ENCODE measurements around the gene MSANTD2.

MSANTD2 gene

DNA sequence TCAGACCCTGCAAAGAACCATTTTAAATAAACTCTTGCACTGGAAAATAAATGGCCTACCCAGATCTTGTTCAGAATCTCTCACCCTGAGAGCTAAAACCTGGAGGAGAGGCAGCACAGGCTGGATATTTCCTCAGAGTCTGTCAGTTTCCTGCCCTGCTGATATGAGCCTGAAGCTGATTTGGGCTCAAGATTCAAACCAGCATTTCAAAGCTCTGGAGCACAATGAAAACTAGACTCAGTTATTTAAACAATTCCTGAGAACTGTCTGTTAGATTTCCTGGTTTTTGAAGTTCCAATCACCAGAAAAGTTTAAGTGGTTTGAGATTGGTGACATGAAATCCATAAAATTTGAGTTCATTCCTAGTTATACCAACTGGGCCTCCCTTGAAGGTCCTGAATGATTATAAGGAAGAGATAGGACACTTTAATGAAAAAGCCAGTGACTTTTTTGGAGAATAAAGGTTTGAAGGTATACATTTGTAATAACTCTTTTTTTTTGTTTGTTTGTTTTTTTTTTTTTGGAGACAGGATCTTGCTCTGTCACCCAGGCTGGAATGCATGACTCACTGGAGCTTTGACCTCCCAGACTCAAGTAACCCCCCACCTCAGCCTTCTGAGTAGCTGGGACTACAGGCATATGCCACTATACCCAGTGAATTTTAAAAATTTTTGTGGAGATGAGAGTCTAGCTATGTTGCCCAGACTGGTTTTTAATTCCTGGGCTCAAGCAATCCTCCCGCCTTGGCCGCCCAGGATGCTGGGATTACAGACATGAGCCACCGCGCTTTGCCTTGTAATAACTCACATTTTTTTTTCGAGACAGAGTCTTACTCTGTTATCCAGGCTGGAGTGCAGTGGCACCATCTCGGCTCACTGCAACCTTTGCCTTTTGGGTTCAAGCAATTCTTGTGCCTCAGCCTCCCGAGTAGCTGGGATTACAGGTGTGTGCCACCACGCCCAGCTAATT, 30.1 kb downstream of the MSANTD2 start:
- DNase-seq, result no peak

DNA sequence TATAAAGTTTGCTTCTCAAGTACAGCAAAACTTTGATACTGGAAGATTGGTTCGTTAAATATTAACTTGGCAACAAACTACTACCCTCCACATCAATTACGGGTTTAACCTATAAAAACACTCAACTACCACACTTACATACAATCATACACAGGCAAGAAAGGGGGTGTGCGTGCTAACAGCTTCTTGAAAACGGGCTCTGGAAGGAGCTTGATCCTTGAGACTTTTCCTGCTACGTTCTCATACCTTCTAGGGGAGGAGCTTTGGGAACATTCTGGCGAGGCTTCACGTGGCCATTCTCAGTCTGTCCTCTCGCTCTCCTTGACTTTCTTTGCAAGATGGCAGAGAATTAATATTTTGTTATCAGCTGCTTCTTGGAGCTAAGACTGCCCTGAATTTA, 31.3 kb downstream of the MSANTD2 start:
- DNase-seq, result no peak

DNA sequence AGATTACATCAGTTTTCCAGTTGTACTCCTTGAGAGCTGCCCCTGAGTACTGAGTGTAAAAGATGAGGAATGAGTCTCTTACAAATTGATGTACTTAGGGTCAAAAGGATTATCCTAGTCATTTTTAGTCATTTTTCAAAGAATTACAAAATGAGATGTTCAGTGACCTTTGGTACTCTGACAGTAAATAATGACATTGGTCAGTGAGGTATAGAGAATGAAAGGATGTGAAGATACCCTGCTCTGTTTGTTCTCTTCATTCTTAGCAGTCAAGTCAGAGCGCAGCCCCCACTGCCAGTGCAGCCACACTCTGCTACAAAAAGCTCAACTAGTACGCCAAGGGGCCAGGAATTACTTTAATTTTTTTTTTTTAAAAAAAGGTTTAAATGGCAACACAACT, 34.0 kb downstream of the MSANTD2 start:
- DNase-seq, result no peak

DNA sequence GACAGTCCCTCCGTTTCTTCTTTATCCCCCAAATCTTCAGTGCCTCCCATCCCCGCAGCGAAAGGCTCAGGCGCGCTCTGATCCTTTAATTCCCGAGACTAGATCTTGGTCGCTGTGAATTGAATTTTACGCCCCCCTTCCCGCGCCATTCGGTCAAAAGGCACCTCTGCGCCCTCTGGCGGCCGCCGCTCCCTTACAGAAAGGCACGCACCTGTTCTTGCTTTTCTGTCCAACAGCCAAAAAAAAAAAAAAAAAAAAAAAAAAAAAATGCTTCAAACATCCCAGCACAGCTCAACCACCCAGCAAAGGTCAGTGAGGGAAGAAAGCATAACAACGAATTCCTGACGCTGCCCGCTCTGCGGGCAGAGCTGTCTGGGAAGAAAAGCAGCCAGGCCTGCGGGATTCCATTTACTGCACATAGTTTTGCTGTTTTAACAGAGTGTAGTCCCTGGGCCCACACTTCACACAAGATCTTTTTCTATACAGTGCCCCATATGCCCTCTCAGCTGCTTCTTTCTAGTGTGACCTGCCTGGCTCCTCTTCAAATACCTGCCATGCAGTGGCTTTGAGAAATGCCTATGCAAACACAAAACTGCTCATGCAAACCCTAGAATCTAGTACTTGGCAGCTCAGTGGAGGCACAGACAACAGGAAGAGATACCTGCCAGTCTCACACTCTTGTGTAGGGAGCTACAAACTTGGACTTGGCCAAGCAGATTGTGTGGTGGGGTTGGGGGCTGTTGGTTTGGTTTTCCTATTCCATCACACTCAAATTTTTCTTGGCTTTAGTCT, 36.9 kb downstream of the MSANTD2 start:
- DNase-seq, result peak; percentile 91

DNA sequence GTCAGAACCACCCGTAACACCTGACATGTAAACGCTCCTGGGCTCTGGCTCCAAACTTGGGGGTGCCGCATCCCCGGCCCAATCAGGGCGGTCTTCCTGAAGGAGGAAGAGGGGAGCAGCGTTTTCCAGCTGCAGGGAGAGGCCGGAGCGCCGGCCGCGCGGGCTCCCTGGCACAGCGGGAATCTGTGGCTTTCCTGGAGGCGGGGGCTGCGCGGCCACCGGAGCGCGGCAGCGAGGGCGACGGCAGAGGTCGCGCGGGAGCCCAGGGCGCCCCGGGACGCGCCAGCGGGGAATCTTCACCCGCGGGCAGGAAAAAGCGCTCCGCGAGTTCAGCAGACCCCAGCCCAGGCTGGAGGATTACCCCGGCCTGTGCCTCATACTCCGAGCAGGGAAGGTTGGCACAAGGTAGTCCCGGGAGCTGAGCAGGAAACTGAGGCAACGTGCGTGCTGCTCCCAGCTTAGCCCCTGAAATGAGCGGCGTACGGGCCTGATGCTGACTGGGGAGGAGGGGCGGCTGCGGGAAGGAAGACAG, 37.5 kb downstream of the MSANTD2 start:
- DNase-seq, result no peak

DNA sequence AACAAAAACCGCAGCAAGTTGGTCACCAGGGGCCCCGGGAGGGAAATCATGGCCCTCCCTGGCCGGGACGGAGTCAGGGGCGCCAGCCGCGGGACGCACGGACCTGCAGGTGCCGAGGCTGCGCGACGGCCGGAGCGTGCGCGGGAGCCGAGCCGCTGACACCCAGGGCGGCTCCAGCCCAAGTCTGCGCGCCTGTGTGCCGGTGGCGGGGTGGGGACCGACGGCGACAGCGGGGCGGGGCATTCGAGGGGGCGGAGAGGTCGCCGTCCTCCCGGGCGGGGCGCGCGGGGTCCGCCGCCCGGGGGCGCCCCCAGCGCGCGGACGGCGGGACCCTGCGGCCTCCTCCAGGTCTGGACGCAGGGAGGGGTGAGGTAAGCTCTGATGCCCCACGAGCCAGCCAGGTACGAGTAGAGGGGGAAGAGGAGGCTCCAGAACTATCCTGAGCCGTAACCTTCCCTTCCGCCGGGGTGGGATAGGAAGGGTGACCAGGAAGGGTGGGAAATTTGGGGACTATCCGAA, 38.0 kb downstream of the MSANTD2 start, which contains the start of gene ESAM:
ESAM (minus strand) TSS at position 186 of the 519 bp plus-strand sequence; CDS start at position 50, 136 bp downstream.
- peak; percentile 78 for DNase-seq

DNA sequence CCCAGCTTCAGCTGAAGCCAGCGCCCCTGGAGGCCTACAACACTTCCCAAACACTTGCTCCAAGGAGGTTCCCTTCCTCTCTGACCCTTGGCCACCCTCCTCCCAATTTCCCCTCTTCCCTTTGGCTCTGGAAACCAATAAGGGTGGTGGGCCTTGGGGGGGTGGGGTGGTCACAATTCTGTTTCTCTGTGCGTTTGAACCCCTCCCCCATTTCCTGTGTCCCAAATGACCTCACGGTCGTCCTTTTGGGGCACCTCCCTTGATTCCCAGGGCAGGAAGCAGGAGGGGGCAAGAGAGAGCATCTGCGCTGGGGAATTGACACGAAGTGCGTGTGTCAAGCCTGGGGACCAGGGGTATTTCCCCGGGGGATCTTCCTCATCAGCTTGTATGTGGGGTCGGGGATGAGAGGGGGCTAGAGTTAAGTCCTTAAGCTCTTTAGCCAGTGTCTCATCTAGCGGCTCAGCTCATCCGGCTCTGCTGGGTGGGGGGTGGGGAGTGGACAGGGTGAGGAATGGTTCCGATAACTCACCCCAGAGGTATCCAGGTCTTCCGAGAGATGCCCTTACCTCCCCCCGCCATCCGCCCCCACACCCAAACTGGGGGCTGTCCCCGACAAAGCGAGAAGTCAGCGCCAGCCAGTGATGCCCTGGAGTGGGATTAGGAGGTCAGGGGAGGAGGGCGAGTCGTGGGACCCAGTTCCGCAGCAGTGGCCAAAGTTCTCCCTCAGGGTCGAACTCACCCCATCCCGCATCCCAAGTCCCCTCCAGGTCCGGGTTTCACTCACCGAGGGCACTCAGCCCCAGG, 38.7 kb downstream of the MSANTD2 start:
- no peak for DNase-seq

DNA sequence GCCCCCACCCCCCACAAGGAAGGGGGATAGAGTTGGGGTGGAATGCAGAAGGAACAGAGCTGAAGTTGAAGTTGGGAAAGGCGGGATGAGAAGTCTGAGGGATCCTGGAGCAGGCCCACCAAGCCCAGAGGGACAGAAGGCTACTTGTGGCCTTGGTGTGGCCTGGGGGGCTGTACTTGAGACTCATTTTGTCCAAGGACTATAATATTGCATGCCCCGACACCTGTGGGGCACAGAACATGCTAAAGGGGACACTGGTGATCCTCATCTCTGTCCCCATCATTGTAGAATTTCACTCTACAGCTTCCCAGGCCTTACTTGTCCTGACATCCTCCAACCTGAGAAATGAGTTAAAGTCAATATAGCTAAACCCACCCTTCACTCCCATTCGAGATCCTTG, 39.4 kb downstream of the MSANTD2 start:
- no peak for DNase-seq

DNA sequence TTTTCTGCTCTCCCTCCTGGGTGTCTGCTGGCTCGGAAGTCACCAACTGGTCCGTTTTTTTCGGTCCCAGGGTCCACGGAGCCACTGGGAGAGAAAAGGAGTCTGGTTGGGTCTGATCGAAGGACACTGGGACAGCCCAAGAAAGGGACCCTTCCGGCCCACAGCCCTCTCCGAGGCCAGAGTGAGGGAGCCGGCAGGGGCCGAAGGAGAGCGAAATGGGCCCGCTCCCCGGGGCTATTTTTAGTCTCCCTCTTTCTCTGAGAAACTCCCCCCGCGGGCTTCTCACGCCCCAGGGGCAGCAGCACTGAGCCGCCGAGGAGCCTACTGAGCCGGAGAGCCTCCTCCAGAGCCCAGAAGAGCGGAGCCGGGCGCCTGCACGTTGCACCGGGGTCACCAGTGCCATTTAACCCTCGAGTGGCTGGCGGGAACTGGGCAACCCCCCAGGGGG, 40.0 kb downstream of the MSANTD2 start:
- DNase-seq, result no peak

DNA sequence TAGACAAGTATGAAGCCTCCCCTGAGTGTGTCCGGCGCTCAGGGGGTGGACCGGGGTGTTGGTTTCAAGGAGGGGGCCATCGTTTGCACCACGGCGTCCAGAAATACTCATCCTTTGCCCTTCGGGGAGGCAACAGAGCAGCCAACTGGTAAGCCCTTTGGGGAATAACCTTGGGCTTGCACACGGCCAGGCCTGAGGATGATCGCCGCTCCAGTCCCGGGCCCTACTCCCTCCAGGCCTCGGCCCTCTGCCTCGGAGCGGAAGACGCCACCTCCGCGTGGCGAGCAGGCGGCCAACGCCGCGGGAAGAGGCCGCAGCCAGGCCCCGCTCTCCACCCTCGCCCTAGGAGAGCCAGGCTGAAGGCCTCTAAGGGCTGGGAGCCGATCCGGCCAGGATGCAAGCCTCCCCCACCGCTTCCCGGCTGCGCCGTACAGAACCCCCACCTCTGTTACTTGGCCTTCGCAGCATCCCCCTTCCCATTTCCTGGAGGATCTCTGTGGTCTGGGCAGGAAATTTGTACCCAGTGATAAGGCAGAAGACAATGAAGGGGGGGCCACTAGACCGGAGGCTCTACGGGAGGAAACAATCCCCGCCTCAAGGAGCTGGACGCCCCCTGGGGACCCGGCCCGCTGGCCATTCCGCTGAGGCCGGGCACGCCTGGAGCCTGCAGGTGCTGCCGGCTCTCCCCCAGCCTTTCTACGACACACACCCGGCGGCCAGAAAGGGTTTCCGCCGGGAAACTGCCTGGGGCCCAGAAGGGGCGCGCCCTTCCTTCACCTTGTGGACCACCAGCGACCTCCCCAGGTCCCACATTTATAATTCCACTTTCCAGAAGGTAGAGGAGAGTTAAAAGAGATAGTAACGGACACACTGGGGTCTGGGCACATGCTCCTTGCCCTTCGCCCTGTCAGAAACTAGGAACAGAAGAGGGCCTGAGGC, 40.7 kb downstream of the MSANTD2 start:
- no peak for DNase-seq

DNA sequence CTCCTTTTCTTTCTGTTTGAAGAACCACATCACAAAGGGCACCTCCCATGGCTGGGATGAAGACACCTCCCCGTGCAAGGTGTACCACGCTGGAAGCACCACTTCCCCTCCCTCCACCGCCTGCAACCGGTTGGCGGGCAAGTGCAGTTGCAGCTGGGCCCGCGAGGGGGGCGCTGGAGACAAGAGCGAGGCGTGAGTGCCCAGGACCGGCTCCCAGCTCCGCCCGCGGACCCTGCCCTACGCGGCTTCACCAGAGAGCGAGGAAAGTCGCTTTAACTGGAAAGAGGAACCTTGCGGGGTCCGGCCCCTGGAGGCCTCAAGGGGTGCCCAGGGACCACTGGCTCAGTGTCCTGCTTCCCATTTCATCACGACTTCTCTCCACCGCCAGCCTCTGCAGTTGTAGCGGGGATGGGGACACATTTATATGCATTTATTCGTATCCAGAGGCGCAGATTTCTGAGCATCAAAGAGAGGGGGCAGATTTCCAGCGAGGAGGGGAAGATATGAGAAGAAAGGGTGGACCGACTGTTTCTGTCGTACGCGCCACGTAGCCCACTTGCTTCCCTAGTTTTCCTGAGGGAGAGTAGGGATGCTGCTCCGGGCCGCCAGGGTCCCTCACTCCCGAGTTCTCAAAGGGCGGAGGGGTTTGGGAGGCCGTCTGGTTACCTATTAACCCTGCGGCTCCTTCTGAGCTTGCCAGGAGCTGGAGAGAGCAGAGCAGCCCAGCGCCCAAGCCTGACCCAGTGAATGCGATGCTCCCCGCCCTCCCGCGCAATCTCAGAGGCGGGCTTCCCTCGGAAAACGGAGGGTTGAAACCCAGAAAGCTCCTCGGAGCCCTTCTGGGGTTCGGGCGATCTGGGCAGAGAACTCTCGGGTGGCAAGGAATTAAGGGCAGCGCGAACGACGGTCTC, 41.6 kb downstream of the MSANTD2 start:
- peak; percentile 76 for DNase-seq

DNA sequence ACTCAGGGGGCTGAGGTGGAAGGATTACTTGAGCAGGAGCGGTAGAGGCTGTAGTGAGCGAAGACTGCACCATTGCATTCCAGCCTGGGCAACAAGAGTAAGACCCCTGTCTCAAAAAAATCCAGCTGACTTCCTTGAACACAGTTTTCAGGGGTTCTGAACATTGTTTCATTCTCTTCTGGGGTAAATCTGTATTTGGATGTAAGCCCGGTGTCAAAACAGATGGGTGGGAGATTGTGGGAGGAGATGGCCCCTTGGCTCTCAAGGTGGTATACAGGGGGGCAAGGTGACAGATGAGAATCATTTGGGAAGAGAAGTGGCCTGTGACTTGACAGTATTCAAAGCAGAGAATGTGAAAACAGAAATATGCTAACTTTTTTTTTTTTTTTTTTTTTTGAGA, 42.9 kb downstream of the MSANTD2 start:
- DNase-seq, result no peak

DNA sequence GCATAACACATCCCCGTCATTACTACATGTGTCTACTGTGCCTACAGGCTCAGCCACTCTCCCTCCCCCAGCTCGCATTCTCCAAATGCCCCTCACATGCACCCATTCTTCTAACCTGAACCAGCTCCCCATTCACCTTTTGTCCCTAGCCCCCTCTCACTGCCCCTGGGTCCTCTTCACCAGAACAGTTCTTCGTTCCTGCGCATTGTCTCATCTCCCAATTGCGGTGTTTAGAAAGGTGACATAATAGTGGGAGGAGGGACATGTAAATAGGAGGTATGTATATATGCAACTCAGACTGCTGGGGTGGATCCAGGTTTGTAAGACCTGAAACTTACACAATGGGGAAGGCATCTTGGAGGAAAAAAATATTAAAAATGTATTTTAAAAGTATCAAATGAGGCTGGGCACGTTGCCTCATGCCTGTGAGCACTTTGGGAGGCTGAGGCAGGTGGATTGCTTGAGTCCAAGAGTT, 43.4 kb downstream of the MSANTD2 start:
- no peak for DNase-seq

DNA sequence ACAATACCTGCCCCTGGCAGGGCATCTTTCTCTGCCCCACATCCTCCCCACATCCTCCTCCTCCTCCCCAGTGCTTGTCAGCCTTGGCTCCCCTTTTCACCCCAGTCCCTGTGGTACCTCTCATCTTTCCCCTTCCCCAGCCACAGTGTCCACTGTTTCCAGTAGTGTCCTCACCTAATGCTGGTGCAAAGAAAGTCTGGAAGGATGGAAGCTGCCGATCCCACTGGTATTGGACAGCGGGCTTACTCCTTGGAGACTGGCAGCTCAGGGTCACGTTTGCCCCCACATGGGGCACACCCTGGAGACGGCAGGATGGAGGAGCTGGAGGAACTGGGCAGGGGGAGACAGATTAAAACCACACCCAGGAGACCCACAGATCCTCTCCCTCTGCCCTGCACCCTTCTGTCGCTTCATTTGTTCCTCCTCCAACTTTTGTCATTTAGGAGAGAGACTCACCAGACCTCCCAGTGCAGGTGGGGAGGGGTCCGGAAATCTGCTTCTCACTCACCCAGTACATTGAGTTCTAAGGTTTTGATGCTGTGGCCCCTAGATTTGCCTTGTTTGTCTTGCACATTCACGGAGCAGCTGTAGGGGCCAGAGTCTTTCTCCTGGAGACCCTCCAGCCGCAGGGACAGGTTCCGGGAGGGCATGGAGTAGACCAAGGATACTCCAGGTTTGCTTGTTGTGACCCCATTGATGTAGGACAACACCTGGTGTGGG, 44.0 kb downstream of the MSANTD2 start:
- no peak for DNase-seq

DNA sequence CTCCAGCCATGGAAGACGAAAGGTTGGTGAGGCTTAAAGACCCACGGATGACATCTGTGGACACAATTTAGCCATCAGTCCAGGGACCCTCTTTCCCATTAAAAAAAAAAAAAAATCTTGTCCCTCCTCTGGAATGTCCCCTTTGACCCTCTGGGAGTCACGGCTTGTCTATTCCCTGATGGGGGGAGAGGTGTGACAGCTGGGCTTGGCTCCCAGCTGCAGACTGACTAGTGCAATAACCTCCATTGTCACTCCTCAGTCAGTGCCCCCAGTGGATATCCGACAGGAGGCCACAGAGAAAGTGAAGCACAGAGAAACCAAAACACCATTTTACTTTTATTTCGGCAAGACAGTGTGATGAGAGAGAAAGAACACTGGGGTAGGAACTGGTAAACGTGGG, 45.5 kb downstream of the MSANTD2 start:
- no peak for DNase-seq

DNA sequence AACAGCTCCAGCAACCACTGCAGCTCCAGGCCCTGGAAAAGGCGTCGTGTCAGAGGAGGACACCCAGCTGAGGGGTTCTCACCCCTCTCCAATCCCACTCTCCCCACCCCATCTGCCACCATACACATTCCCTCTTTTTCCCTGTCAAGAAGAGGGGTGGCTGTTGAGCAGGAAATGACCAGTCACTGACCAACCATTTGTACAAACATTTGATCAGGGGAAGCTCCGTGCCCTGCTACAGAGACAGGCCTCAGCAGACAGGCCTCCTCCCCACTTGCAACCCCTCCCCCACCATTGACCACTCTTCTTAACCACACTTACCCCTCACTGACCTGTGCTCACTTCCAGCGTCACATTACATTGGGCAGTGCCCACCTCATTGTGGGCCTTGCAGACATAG, 45.9 kb downstream of the MSANTD2 start:
- DNase-seq, result no peak

DNA sequence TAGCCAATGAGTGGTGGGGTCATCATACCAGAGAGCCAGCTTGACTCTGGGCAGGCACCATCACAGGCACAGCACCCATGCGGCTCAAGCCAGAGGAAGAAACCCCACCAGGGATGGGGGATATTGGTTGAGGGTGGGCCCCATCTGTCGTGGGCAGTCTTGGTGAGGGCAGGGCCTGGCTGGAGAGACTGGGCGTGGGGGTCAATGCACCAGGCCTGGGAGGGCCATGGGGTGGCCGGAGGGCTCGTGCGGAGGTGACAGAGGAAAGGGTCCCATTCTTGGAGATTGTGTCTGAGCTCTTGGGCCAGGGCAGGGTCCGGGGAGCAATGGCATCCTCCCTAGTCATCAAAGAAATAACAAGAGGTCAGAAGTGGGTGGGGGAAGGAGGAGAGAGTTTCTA, 46.6 kb downstream of the MSANTD2 start:
- no peak for DNase-seq

DNA sequence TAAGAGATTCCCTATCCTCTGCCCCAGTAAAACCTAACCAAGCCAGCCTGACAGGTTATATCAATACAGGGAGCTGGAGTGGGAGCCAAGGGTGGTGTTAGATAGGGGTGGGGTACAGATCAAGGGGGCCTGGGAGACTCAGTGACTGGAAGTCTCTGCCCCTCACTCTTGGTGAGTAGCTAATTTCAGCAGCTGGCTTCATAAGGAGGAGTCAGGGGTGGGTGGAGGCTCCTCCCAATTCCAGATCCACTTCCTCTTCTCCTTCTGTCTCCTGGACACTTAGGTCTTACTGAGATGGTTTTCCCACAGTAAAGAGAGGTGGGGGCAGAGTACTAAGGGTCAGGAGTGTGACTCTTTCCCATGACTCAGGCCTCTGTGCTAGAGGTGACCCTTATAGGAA, 47.0 kb downstream of the MSANTD2 start:
- no peak for DNase-seq

DNA sequence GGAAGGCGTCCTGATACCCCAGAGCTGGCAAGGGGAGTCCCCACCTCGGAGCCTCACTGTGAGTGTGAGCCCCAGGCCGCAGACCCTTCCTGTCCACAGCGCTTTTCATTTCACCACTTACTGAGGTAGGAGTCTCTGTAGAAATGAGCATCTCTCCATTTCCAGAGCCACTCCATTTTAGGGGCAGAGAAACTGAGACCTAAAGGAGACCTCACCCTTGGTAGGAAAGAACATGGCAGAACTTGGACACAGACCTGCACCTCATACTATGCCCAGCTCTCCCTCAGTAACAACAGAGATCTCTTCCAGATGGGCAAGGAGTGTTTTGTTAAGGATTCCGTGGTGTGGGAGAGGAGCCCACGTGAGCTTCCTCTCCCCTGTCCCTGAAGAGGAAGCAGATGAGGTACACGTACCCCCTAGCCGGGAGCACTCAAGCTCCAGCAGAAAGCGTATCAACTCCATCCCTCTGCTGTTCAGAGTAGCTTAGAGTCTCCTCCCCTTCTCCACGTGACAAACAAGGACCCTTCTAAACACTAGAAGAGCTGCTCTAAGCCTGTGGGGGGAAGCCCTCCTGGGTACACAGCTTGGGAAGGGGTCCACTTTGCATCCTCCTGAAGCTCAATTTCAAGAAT, 47.6 kb downstream of the MSANTD2 start:
- DNase-seq, result no peak

Measured in CD4-positive, alpha-beta T cell treated with Interleukin-6 for 4 hours (primary cell).